HCT116 (cell line): ENCODE measurements around the gene C11orf87.

Experiments used
- JUND ChIP-seq: IDR thresholded peaks from 2 replicates; pipeline ENCODE4 v1.6.1; 2012
- TF ChIP-seq, protein P1 (sequence below), 3 experiments: fragments of 200-600 bp in 1 of 3; sonication (generic) in 1 of 3; IDR thresholded peaks in 2 of 3; conservative IDR thresholded peaks in 1 of 3; 2 replicates each; pipeline ENCODE4 v1.5.1; 2012 to 2017; ENCODE audit warnings: low read depth in 2 of 3, low read length in 2 of 3, antibody characterized with exemption in 1 of 3, borderline replicate concordance in 1 of 3, control low read depth in 1 of 3, mild to moderate bottlenecking in 1 of 3, mixed read lengths in 1 of 3, mixed run types in 1 of 3, moderate library complexity in 1 of 3; ENCODE audit not compliant: insufficient read depth in 1 of 3

DNA sequence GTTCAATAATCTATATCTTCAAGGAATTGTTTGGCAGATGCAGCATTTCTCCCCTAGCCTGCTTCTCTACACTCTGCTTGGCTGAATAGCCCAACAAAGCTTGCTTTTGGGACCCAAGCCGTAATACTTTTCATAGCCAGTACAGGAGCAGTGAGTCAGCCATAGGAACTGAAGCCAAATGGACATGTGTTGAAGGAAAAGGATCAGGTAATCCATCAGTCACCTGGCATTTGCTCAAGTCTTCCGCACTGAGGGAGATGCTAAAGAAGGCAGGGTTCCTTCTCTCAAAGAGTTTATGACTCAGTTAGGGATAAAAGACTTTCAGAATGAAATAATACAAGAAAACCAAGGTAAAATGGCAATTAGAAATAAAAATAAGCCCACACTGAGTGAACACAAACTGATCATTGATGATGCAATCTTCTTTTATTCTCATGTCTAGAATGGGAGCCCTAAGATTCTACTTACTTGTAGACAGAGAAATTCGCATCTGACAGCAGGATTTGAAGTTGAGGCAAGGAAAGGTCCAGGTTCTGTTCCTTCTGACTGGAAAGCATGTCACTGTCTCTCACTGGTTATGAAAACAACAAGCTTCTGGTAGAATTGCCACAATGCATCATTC is 13.2 kb downstream of the C11orf87 start:
- no peak for TF ChIP-seq JUND
- TF ChIP-seq, protein P1, sequence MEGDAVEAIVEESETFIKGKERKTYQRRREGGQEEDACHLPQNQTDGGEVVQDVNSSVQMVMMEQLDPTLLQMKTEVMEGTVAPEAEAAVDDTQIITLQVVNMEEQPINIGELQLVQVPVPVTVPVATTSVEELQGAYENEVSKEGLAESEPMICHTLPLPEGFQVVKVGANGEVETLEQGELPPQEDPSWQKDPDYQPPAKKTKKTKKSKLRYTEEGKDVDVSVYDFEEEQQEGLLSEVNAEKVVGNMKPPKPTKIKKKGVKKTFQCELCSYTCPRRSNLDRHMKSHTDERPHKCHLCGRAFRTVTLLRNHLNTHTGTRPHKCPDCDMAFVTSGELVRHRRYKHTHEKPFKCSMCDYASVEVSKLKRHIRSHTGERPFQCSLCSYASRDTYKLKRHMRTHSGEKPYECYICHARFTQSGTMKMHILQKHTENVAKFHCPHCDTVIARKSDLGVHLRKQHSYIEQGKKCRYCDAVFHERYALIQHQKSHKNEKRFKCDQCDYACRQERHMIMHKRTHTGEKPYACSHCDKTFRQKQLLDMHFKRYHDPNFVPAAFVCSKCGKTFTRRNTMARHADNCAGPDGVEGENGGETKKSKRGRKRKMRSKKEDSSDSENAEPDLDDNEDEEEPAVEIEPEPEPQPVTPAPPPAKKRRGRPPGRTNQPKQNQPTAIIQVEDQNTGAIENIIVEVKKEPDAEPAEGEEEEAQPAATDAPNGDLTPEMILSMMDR (IDR thresholded peaks at IDR 0.05 in 2 of 3, conservative IDR thresholded peaks at IDR 0.05 in 1 of 3; ENCODE audit: borderline replicate concordance in 1 of 3, insufficient read depth in 1 of 3, low read depth in 2 of 3, low read length in 2 of 3): no peak
